Activated CD4-positive, CD25-positive, alpha-beta regulatory T cell (primary cell): ENCODE measurements around the gene CHRNB1.

Source experiments
- DNase-seq, 4 experiments: peaks; one replicate each; lab custom pipeline; 2025; lab: John Stamatoyannopoulos, UW

Gene CHRNB1

GRCh38 chr17:7437950-7438614 lies 6.8 kb upstream of the CHRNB1 start:
- peak in 1 of 4 experiments; percentile 19 for DNase-seq

- DNase-seq = no peak
Measured at GRCh38 chr17:7438656-7439460, 6.0 kb upstream of the CHRNB1 start.

GRCh38 chr17:7439462-7440112 lies 5.3 kb upstream of the CHRNB1 start, which contains the start of gene FGF11:
FGF11 (plus strand) TSS chr17:7439512; CDS start chr17:7439621, 109 bp downstream.
- DNase-seq = no peak

- no peak for DNase-seq
Measured at GRCh38 chr17:7440113-7440833, 4.6 kb upstream of the CHRNB1 start.

- DNase-seq = no peak
Measured at GRCh38 chr17:7440834-7441195, 4.0 kb upstream of the CHRNB1 start.

- DNase-seq = no peak
Measured at GRCh38 chr17:7441266-7441665, 3.6 kb upstream of the CHRNB1 start.

- no peak for DNase-seq
Measured at GRCh38 chr17:7442142-7442541, 2.7 kb upstream of the CHRNB1 start.

GRCh38 chr17:7443499-7444485 lies 1.1 kb upstream of the CHRNB1 start:
- no peak for DNase-seq

- peak in 1 of 4 experiments; percentile 14 for DNase-seq
Measured at GRCh38 chr17:7445619-7445968, 733 bp downstream of the CHRNB1 start.

GRCh38 chr17:7448461-7448860 lies 3.6 kb downstream of the CHRNB1 start:
- DNase-seq = no peak

- no peak for DNase-seq
Measured at GRCh38 chr17:7459961-7460545, 15.2 kb downstream of the CHRNB1 start.

GRCh38 chr17:7460850-7461660 lies 16.2 kb downstream of the CHRNB1 start:
- DNase-seq = no peak

GRCh38 chr17:7462474-7463371 lies 17.9 kb downstream of the CHRNB1 start:
- DNase-seq = no peak

GRCh38 chr17:7463372-7463846 lies 18.5 kb downstream of the CHRNB1 start:
- no peak for DNase-seq

- DNase-seq = no peak
Measured at GRCh38 chr17:7464081-7464480, 19.2 kb downstream of the CHRNB1 start.

GRCh38 chr17:7465597-7466275 lies 20.9 kb downstream of the CHRNB1 start:
- DNase-seq = no peak

- DNase-seq = no peak
Measured at GRCh38 chr17:7466318-7466638, 21.4 kb downstream of the CHRNB1 start.

- DNase-seq = no peak
Measured at GRCh38 chr17:7466639-7467341, 21.9 kb downstream of the CHRNB1 start.
